Osteoblast (primary cell): Measurements from ENCODE around the gene DOK7. TPM values are rescaled to one million over a fixed set of nuclear protein-coding genes. Genes with fewer than 3 reads are reported as not detected.

Source experiments
- DNase-seq: peaks from one replicate; pipeline ENCODE4 v3.0.0; 2011; ENCODE audit warnings: low spot score, mixed read lengths; ENCODE audit not compliant: insufficient read length; ENCODE audit errors: missing footprints
- H2AFZ ChIP-seq: 2 replicates; pipeline ENCODE4 v1.6.0; 2011; ENCODE audit warnings: mild to moderate bottlenecking, low read length
- H3K27ac ChIP-seq: 2 replicates; pipeline ENCODE4 v1.5.1; 2011; ENCODE audit warnings: mild to moderate bottlenecking, low read depth, low read length, moderate library complexity
- H3K27me3 ChIP-seq: 2 replicates; pipeline ENCODE4 v1.6.0; 2012; ENCODE audit warnings: mild to moderate bottlenecking, control low read depth, inconsistent platforms, low read length, moderate library complexity; ENCODE audit not compliant: insufficient read depth
- H3K36me3 ChIP-seq: 2 replicates; pipeline ENCODE4 v1.5.1; 2011; ENCODE audit warnings: mild to moderate bottlenecking, low read length, control low read depth, moderate library complexity; ENCODE audit not compliant: insufficient read depth
- H3K4me1 ChIP-seq: 2 replicates; pipeline ENCODE4 v1.5.1; 2011; ENCODE audit warnings: mild to moderate bottlenecking, low read length, control low read depth, moderate library complexity; ENCODE audit not compliant: insufficient read depth
- H3K4me2 ChIP-seq: 2 replicates; pipeline ENCODE4 v1.6.0; 2011; ENCODE audit warnings: mild to moderate bottlenecking, low read length; ENCODE audit not compliant: insufficient read depth
- H3K4me3 ChIP-seq: fragments of 200-600 bp; sonication (generic); 3 replicates; pipeline ENCODE4 v1.5.1; 2012; ENCODE audit warnings: mild to moderate bottlenecking, low read length, inconsistent platforms; ENCODE audit not compliant: insufficient read depth
- H3K79me2 ChIP-seq: 2 replicates; pipeline ENCODE4 v1.6.0; 2012; ENCODE audit warnings: mild to moderate bottlenecking, low read length, control low read depth, inconsistent platforms; ENCODE audit not compliant: insufficient read depth
- H3K9me3 ChIP-seq: 2 replicates; pipeline ENCODE4 v1.5.1; 2011; ENCODE audit warnings: low read depth, low read length, control low read depth
- H4K20me1 ChIP-seq: 2 replicates; pipeline ENCODE4 v1.6.0; 2012; ENCODE audit warnings: mild to moderate bottlenecking, low read length, control low read depth; ENCODE audit not compliant: insufficient read depth
- CTCF ChIP-seq: IDR thresholded peaks from 2 replicates; pipeline ENCODE4 v1.5.1; 2011; ENCODE audit warnings: mild to moderate bottlenecking, low read depth, low read length, moderate library complexity; ENCODE audit errors: extremely low read depth
- total RNA-seq: library from RNA; depleted of rRNA; stranded (reverse); fragments of >200 nt; gene quantifications from 2 replicates; pipeline ENCODE4 v1.2.3, GENCODE V29; 2012

The DOK7 gene
- total RNA-seq, 1 donor, result not detected

DNA sequence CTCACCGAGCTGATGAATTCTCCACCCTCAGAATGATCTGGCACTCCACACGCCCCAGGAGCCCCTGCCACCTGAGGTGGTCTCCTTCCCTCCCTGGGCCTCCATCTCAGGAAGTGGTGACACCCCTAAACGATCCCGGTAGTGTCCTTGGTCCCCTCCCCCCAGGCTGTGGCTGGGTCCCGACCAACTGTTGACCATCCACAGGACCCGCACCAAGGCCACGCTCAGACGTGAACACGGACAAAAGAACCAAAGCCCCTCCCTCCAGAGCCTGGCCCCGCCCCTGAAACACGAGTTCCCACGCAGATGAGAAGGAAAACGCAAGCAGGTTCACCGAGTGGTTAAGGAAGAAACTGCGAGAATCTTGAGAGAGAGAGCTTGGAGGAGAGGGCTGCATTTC lies 52.5 kb downstream of the DOK7 start:
- Histone ChIP-seq H3K4me2 (no peak overlapping the region), H3K4me1 (no peaks in the 10 kb centered on the region), H3K4me3 (no peak overlapping the region), H3K79me2 (no peaks in the 10 kb centered on the region), H2AFZ (no peak overlapping the region), H3K9me3 (no peaks in the 10 kb centered on the region), H3K27me3 (no peaks in the 10 kb centered on the region), H4K20me1 (peaks cover 2% of the 10 kb centered on the region), H3K27ac (no peak overlapping the region), H3K36me3 (peaks cover 62% of the 10 kb centered on the region)
- no peak for DNase-seq
- no peak for TF ChIP-seq CTCF

DNA sequence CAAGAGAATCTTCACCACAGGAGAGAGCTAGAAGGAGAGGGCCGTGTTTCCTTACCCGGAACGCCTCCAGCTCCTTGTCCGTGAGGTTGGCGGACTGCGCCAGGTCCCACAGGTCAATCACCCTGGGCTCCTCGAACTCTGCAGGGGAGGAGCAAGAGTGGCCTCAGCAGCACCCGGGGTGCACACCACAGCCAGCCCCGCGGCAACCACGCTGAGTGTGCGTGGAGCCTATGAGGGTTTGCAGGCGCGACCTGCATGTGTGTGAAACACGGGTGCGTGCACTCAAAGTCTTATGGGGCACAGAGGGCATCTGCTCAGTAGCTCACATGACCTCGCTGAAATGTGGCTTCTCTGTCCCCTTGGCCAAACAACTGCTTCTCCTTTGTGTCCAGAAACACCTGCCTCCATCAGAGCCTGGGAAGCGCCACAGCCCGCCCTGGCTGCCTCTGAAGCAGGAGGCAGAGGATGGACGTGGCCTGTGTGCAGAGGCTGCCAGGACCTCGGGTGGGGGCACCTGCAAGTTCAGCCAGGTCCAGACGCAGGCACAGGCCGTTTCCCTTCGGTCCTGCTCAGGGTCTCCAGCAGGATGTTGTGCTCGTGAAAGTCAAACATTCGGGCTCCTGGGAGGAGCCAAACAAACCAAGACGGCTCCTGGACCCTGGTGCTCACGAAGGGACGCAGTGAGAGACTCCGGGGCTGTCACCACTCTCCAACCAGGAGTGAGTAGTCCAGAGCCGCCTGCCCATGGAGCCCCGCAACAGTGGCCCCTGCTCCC lies 53.1 kb downstream of the DOK7 start:
- Histone ChIP-seq H3K9me3 (no peaks in the 10 kb centered on the region), H4K20me1 (peaks cover 2% of the 10 kb centered on the region), H3K4me3 (no peak overlapping the region), H3K4me1 (no peaks in the 10 kb centered on the region), H3K4me2 (no peak overlapping the region), H3K79me2 (no peaks in the 10 kb centered on the region), H3K36me3 (peaks cover 59% of the 10 kb centered on the region), H2AFZ (no peak overlapping the region), H3K27ac (no peak overlapping the region), H3K27me3 (no peaks in the 10 kb centered on the region)
- TF ChIP-seq CTCF, result no peak
- DNase-seq, result no peak

DNA sequence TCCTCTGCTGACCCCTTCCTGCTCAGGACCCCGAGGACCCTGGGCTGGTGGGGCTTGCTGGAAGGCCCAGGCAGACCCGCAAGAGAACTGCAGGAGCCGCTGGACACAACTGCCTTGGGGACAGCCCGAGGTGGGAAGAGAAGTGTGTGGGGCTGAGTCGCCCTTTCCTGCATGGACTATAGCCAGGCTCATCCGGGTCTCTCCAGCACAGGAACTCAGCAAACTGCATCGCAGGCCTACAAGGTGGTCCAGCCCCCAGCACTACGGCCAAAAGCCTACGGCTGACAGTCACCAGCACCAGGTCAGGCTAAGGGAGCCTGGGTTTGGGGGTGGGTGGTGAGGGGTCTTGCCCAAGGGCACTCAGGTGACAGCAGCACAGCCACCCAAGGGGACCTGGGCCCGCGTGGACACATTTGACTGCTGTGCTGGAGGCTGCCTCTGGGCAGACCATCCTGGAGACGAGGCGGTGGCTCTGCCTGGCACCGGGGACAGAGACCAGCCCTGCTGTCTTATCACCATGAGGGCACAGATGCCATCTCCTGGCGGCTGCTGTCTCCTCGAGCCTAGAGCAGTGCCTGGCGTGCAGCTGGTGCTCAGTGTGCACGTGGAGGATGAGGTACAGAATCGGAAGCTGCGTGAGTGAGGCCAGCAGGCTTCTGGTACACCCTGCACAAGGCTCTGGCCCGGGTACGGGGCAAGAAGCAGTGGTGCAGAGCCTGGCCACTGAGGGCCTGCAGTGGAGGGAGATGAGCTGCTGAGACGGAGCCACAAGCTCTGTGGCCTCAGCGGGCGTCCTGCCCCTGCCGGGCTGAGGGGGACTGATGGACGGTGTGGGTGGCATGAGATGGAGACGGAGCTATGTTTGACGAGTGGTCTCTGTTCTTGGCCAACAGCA lies 54.0 kb downstream of the DOK7 start:
- Histone ChIP-seq H3K4me1 (no peaks in the 10 kb centered on the region), H3K27me3 (no peaks in the 10 kb centered on the region), H3K36me3 (peaks cover 61% of the 10 kb centered on the region), H2AFZ (no peak overlapping the region), H3K9me3 (no peaks in the 10 kb centered on the region), H3K4me2 (no peak overlapping the region), H4K20me1 (peaks cover 4% of the 10 kb centered on the region), H3K79me2 (no peaks in the 10 kb centered on the region), H3K4me3 (no peak overlapping the region), H3K27ac (no peak overlapping the region)
- TF ChIP-seq CTCF, result no peak
- no peak for DNase-seq
